GM23248 (cell line): ENCODE data around the gene CARMIL1. TPM values are rescaled to one million over a fixed set of nuclear protein-coding genes. Genes with fewer than 3 reads are reported as not detected.

Source experiments
- DNase-seq: peaks from one replicate; pipeline ENCODE4 v3.0.0-alpha.2; 2015
- H2AFZ ChIP-seq: fragments of 200-600 bp; sonication (generic); 2 replicates; pipeline ENCODE4 v1.6.1; 2016; ENCODE audit warnings: antibody characterized with exemption
- H3F3A ChIP-seq: fragments of 200-600 bp; sonication (generic); 2 replicates; pipeline ENCODE4 v1.6.1; 2016; ENCODE audit warnings: mild to moderate bottlenecking, antibody characterized with exemption, mixed run types; ENCODE audit not compliant: insufficient read depth
- H3K27ac ChIP-seq: fragments of 200-600 bp; sonication (generic); 2 replicates; pipeline ENCODE4 v1.5.1; 2016; ENCODE audit warnings: mild to moderate bottlenecking
- H3K27me3 ChIP-seq: fragments of 200-600 bp; sonication (generic); replicated peaks from 2 replicates; pipeline ENCODE4 v1.6.1; 2016; ENCODE audit warnings: mild to moderate bottlenecking; ENCODE audit not compliant: insufficient read depth
- H3K36me3 ChIP-seq: fragments of 200-600 bp; sonication (generic); 2 replicates; pipeline ENCODE4 v1.6.1; 2016; ENCODE audit warnings: low read depth, mild to moderate bottlenecking
- H3K4me1 ChIP-seq: fragments of 200-600 bp; sonication (generic); 2 replicates; pipeline ENCODE4 v1.6.1; 2016; ENCODE audit warnings: mild to moderate bottlenecking; ENCODE audit not compliant: insufficient read depth
- H3K4me2 ChIP-seq: fragments of 200-600 bp; sonication (generic); one replicate; pipeline ENCODE4 v1.6.1; 2016; ENCODE audit warnings: mild to moderate bottlenecking; ENCODE audit not compliant: unreplicated experiment
- H3K4me3 ChIP-seq: fragments of 200-600 bp; sonication (generic); 2 replicates; pipeline ENCODE4 v1.5.1; 2016; ENCODE audit warnings: mild to moderate bottlenecking
- H3K79me2 ChIP-seq: fragments of 200-600 bp; sonication (generic); 2 replicates; pipeline ENCODE4 v1.6.1; 2016; ENCODE audit warnings: mild to moderate bottlenecking; ENCODE audit not compliant: insufficient read depth
- H3K9ac ChIP-seq: fragments of 200-600 bp; sonication (generic); 2 replicates; pipeline ENCODE4 v1.6.1; 2016; ENCODE audit warnings: mild to moderate bottlenecking
- H3K9me2 ChIP-seq: fragments of 200-600 bp; sonication (generic); 2 replicates; pipeline ENCODE4 v1.6.1; 2016; ENCODE audit warnings: mixed run types, mild to moderate bottlenecking, moderate library complexity; ENCODE audit not compliant: insufficient read depth
- H3K9me3 ChIP-seq: fragments of 200-600 bp; sonication (generic); one replicate; pipeline ENCODE4 v1.6.1; 2017; ENCODE audit warnings: low read depth
- H4K20me1 ChIP-seq: fragments of 200-600 bp; sonication (generic); 2 replicates; pipeline ENCODE4 v1.6.0; 2016; ENCODE audit not compliant: insufficient read depth
- EZH2 ChIP-seq: fragments of 200-600 bp; sonication (generic); IDR thresholded peaks from 2 replicates; pipeline ENCODE4 v1.6.1; 2018; ENCODE audit warnings: antibody characterized with exemption, mild to moderate bottlenecking; ENCODE audit not compliant: insufficient read depth, poor library complexity, severe bottlenecking
- EZH2phosphoT487 ChIP-seq: fragments of 200-600 bp; sonication (generic); IDR thresholded peaks from 2 replicates; pipeline ENCODE4 v1.6.1; 2018; ENCODE audit warnings: antibody characterized with exemption, moderate library complexity, mild to moderate bottlenecking, low read depth; ENCODE audit not compliant: insufficient read depth
- WGBS, 2 experiments: methylation state at CpG; one replicate each; pipeline ENCODE4 v1.1.6; 2015 to 2017; ENCODE audit warnings: low lambda C conversion rate in 2 of 2, low coverage in 1 of 2; ENCODE audit errors: missing lambda C conversion rate in 2 of 2; 5-methylcytosine and 5-hydroxymethylcytosine counted together
- in situ Hi-C: fragments of 300-500 bp; cut with MboI; formaldehyde crosslinking; loops from 2 replicates; pipeline ENCODE4 v1.15.0; 2020
- polyA plus RNA-seq: library from polyadenylated mRNA; unstranded; fragments of >200 nt; fragmentation: Nextera tagmentation; extraction: Ambion mirVana; gene quantifications from 2 replicates; pipeline ENCODE4 v1.2.1, GENCODE V29; 2016
- total RNA-seq: library from RNA; depleted of rRNA; stranded (reverse); fragments of >200 nt; shearing (Covaris generic); gene quantifications from 2 replicates; pipeline ENCODE4 v1.2.3, GENCODE V29; 2014

CARMIL1 gene
- total and polyA plus RNA-seq, 2 experiments from 2014 or later = 10.9 to 11.0 TPM

GRCh38 chr6:25555188-25555587, 276.0 kb downstream of the CARMIL1 start:
- DNase-seq = no peak
- WGBS, 2 experiments = 95 to 100% methylated on average over 2 of the region's 2 CpGs
- Histone ChIP-seq H3K36me3 (no peaks in the 10 kb centered on the region), H4K20me1 (no peaks in the 10 kb centered on the region), H3K4me1 (no peaks in the 10 kb centered on the region), H3K9me2 (no peaks in the 10 kb centered on the region), H3K9me3 (no peaks in the 10 kb centered on the region), H3K4me2 (no peak overlapping the region), H3K9ac (no peak overlapping the region), H3K79me2 (no peaks in the 10 kb centered on the region), H3K27ac (no peak overlapping the region), H3K27me3 (no peaks in the 10 kb centered on the region), H2AFZ (no peak overlapping the region), H3F3A (no peaks in the 10 kb centered on the region), H3K4me3 (no peak overlapping the region)
- in situ Hi-C loops = loop anchor here (25.0 kb wide), 1 partner anchor 293 kb away; no protein-coding TSS in a partner anchor
- no peak for TF ChIP-seq EZH2
- TF ChIP-seq EZH2phosphoT487 = no peak

DNA sequence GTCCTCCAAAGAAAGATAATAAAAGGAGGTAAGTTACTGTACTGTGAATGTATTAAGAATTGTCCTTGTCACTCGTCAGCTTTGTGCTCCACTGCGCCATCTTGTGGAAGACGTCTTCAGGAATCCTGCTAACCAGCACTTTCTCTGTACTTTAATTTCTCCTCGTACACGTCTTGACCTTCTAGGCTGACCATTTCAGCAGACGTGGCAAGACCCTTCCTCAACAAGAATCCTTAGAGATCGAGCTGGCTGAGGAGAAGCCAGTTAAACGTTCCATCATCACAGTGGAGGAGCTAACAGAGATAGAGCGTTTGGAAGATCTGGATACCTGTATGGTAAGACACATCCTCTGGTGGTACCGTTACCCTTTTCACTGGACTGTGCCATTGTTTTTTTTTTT, 277.3 kb downstream of the CARMIL1 start:
- Histone ChIP-seq H3K36me3 (no peaks in the 10 kb centered on the region), H3K9me2 (no peaks in the 10 kb centered on the region), H3K27me3 (no peaks in the 10 kb centered on the region), H3K9ac (no peak overlapping the region), H3K4me2 (no peak overlapping the region), H3K4me3 (no peak overlapping the region), H3K4me1 (no peaks in the 10 kb centered on the region), H3K9me3 (no peaks in the 10 kb centered on the region), H3F3A (no peaks in the 10 kb centered on the region), H4K20me1 (no peaks in the 10 kb centered on the region), H2AFZ (peak overlapping the region; percentile 58), H3K79me2 (no peaks in the 10 kb centered on the region), H3K27ac (no peak overlapping the region)
- DNase-seq = peak; percentile 72
- WGBS, 2 experiments = 23 to 24% methylated on average over 10 of the region's 10 CpGs
- TF ChIP-seq EZH2 = no peak
- TF ChIP-seq EZH2phosphoT487 = no peak
- in situ Hi-C loops = loop anchor here (25.0 kb wide), 1 partner anchor 294 kb away; no protein-coding TSS in a partner anchor

- in situ Hi-C loops = loop anchor here (25.0 kb wide), 1 partner anchor 296 kb away; no protein-coding TSS in a partner anchor
- H3K36me3 ChIP-seq = no peaks in the 10 kb centered on the region
- no peak overlapping the region for H2AFZ ChIP-seq
- no peaks in the 10 kb centered on the region for H3K4me1 ChIP-seq
- no peaks in the 10 kb centered on the region for H3K27me3 ChIP-seq
- H3K9ac ChIP-seq = no peak overlapping the region
- no peak overlapping the region for H3K4me2 ChIP-seq
- H3K27ac ChIP-seq = no peak overlapping the region
- H3K79me2 ChIP-seq = no peaks in the 10 kb centered on the region
- no peaks in the 10 kb centered on the region for H3K9me3 ChIP-seq
- no peaks in the 10 kb centered on the region for H4K20me1 ChIP-seq
- no peaks in the 10 kb centered on the region for H3K9me2 ChIP-seq
- H3F3A ChIP-seq = no peaks in the 10 kb centered on the region
- TF ChIP-seq EZH2 = no peak
- no peak for TF ChIP-seq EZH2phosphoT487
- no peak overlapping the region for H3K4me3 ChIP-seq
- WGBS, 2 experiments = 68 to 76% methylated on average over 3 of the region's 3 CpGs
- no peak for DNase-seq
Observed at GRCh38 chr6:25558155-25558817, 279.1 kb downstream of the CARMIL1 start.

- H3K9me2 ChIP-seq = no peaks in the 10 kb centered on the region
- H3K9me3 ChIP-seq = no peaks in the 10 kb centered on the region
- no peak overlapping the region for H3K27ac ChIP-seq
- H3F3A ChIP-seq = no peaks in the 10 kb centered on the region
- no peak overlapping the region for H2AFZ ChIP-seq
- H3K79me2 ChIP-seq = no peaks in the 10 kb centered on the region
- H3K4me1 ChIP-seq = no peaks in the 10 kb centered on the region
- WGBS, 2 experiments = 45 to 53% methylated on average over 2 of the region's 2 CpGs
- no peak overlapping the region for H3K9ac ChIP-seq
- no peaks in the 10 kb centered on the region for H4K20me1 ChIP-seq
- no peak for DNase-seq
- TF ChIP-seq EZH2 = no peak
- TF ChIP-seq EZH2phosphoT487 = no peak
- no peak overlapping the region for H3K4me2 ChIP-seq
- H3K4me3 ChIP-seq = no peak overlapping the region
- in situ Hi-C loops = loop anchor here (25.0 kb wide), 1 partner anchor 299 kb away; no protein-coding TSS in a partner anchor
- H3K27me3 ChIP-seq = no peaks in the 10 kb centered on the region
- H3K36me3 ChIP-seq = no peaks in the 10 kb centered on the region
Observed at GRCh38 chr6:25560865-25561264, 281.7 kb downstream of the CARMIL1 start.

DNA sequence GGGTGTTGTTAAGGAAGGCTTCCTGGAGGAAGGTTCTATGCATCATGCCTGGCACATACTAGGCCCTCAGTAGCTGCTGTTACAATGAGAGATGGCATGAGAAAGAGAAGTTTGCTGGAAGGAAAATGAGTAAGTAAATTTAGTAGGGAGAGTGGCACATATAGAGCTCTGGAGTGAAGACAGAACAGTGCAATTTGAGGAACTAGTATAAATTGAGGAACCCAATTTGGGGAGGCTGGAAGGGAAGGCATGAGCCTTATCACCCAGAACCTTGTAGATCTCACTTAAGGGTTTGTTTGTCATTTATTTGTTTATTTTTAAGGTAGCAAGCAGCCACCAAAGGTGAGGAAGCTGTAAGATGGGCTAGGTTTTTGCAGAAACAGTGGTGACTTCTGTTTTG, 285.8 kb downstream of the CARMIL1 start:
- Histone ChIP-seq H3K27ac (no peak overlapping the region), H3F3A (no peaks in the 10 kb centered on the region)
- DNase-seq = no peak

More for the DNA sequence above, 285.8 kb downstream of the CARMIL1 start:
- no peak overlapping the region for H2AFZ ChIP-seq
- in situ Hi-C loops = loop anchor here (25.0 kb wide), 1 partner anchor 303 kb away; no protein-coding TSS in a partner anchor
- H3K4me2 ChIP-seq = no peak overlapping the region
- H3K79me2 ChIP-seq = no peaks in the 10 kb centered on the region
- TF ChIP-seq EZH2phosphoT487 (no peak), EZH2 (no peak)
- no peaks in the 10 kb centered on the region for H3K4me1 ChIP-seq
- no peak overlapping the region for H3K4me3 ChIP-seq
- no peaks in the 10 kb centered on the region for H4K20me1 ChIP-seq
- no peaks in the 10 kb centered on the region for H3K36me3 ChIP-seq
- H3K27me3 ChIP-seq = no peaks in the 10 kb centered on the region
- no peak overlapping the region for H3K9ac ChIP-seq
- no peaks in the 10 kb centered on the region for H3K9me2 ChIP-seq
- H3K9me3 ChIP-seq = no peaks in the 10 kb centered on the region
